Astrocyte of the hippocampus (primary cell): ENCODE measurements around the gene POLR1E.

Source experiments
- DNase-seq: peaks from one replicate; pipeline ENCODE4 v3.0.0; 2011; ENCODE audit warnings: low read depth, low spot score

The POLR1E gene

DNA sequence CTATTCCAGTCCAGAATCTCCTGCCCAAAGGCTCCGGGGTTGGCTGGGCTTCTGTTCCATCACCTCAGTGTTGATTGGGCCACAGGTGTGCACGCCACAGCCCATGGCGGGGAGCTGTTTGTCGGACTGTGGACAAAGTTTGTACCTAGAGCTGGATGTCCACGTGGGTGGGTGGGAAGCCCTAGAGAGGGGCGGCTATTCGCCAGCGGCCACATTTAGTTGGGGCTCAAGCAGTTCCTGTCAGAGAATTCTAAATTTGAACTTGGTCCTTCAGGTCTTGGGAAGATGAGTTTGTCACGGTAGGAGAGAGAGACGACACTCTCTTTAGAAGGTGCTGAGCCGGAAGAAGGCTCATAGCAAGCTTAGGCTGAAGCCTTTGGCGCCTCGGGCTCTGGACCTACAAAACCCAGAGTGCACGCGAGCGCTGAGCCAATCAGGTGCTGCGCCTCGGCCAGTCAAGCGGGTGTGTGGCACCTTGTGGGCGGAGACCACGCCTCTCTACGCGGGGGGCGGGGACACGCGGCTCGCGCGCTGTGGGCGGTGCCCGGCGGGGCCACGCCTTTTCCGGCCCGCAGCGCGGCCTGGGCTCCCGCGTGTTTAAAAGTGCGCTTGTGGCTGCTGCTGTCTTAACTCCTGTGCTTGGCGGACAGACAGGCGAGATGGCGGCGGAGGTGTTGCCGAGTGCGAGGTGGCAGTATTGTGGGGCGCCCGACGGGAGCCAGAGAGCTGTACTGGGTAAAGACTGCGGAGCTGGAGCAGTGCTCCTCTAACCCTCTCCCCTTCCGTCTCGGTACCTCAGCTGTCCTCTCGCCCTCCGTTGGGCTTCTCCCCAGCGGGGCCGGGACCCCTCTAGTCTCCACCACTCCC lies at the start of gene POLR1E:
Gene POLR1E, plus strand, starts transcription at position 560 of the 867 bp plus-strand sequence. Its CDS starts 100 bp downstream, at position 660.
- peak; percentile 98 for DNase-seq

- no peak for DNase-seq
Measured at GRCh38 chr9:37436540-37436939, 49.2 kb upstream of the POLR1E start.

DNA sequence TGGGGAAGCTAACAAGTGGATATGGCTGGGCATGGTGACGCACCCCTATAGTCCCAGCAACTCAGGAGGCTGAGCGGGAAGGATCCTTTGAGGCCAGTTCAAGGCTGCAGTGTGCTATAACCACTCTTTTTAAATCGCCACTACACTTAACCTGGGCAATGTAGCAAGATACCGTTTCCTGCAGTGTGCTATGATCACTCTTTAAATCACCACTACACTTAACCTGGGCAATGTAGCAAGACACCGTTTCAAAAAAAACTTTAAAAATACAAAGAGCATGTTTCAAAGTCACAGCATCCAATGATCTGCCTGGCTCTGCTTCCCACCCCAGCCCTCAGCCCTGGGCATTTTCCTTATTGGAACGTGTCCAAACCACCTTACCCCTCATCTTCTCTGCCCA lies 48.7 kb upstream of the POLR1E start:
- DNase-seq: no peak

DNA sequence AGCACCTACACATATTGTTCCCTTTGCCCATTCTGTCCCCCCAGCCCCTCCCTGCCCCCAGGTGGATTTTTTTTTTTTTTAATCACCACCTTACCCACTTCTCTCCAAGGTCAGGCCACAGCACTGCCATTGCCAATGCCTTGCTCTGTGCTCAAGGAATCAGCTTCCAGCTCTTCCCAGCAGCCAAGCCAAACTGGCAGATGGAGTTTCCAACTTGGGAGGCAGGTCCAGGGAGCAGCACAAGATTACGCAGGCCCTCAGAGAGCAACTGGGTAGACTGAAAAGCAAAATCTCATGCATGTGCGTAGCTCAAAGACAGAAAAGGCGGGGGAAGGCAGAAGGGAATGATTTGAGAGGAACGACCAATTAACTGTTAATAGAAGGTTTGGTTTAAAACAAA lies 48.1 kb upstream of the POLR1E start:
- DNase-seq: no peak

DNA sequence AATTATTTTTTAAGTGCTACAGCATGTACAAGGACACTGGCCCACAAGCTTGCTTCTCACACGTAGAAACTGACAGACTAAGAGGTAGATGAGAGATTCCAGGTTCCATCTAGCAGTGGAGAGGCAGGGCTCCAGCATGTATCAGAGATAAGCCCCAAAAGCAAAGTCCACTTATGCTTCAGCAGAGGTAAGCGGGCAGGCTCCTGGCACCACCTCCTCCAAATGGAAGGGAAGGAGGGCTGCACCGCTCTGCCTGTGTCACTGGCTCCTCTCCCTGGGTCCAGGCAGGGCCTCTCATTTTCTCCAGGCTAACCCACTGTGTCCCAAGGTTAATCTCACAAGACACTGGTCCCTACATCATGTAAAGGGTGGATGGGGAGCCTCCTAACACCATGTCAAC lies 47.4 kb upstream of the POLR1E start:
- DNase-seq: no peak

DNA sequence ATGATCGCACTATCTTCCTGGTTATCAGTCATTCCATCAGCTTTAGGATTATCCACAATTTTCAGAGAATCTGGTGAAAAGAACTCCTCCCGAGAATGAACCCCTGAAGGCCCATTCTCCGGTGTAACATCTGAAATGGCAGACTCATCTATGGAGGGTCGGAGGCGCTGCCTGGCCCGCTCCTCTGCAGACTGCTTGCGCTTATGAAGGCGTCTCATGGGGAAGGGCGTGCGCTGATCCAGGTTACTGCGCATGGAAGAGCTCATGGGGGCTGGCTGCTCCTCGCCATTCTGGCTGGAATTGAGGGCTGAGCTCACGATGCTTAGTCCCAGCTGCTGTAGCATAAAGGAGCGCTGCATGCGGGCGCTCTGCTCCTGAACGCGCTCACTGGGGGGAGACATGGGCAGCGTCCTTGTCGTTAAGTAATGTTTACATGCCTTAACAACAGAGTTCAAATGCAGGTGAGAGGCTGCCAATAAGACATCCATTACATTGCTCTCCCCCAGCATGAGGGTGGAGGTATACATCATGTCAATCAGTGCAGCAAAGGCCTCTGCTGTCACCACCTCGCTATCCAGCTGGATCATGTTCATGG lies 43.9 kb upstream of the POLR1E start:
- DNase-seq: no peak

DNA sequence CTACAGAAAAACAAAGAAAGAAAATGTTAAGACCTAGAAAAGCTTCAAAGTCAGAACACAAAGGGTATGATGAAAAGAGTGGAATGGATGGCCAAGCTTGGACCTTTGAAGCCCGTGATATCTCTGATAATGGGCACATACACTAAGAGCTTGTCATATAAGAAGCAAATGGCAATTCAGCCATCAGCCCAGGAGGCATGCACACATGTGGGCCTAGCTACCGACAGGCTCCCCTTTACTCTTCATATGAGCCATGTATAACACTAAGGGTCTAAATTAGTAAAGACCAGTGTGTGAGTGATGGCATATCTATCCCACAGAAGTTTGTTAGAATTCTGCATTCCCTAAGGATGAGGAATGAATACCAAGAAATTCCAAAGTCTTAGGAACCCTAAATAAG lies 43.2 kb upstream of the POLR1E start:
- DNase-seq: no peak

- no peak for DNase-seq
Measured at GRCh38 chr9:37443566-37443965, 42.2 kb upstream of the POLR1E start.

DNA sequence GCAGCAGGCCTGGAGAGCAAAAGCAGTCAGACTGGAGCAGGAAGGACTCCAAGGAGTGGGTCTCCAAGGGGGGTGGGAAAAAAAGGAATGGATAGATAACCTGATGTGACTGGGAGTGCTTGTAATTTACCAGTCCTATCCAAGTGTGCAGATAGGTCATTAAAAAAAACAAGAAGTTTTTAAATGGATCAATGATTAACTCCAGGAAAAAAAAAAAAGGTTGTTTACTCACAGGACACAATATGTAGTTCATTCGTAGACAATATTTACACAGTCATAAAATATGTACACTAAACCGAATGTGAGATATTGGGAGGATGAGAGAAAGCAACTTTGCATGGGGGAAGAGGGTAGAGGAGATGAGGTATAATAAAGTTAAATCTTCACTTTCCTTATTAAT lies 40.9 kb upstream of the POLR1E start:
- DNase-seq: no peak

GRCh38 chr9:37445832-37446231 lies 39.9 kb upstream of the POLR1E start:
- DNase-seq: no peak

DNA sequence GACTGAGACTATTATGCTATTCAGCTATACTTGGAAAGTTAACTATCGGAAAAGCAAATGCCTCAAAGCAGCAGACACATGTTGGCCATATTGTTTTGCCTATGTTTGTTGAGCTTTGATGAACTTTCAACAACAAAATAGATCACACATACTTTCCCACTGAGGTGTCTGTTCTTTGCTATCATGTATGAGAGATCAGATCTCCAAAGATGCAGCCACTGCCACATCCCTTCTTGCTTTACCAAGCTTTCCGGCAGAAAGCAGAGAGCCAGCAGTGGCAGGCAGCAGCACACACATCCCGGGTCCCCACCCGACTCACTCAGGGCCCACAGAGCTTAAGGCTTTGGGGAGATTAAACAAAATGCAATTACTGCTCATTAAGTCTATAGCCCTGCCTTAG lies 39.3 kb upstream of the POLR1E start:
- DNase-seq: no peak

- DNase-seq: no peak
Measured at GRCh38 chr9:37447111-37447510, 38.6 kb upstream of the POLR1E start.

DNA sequence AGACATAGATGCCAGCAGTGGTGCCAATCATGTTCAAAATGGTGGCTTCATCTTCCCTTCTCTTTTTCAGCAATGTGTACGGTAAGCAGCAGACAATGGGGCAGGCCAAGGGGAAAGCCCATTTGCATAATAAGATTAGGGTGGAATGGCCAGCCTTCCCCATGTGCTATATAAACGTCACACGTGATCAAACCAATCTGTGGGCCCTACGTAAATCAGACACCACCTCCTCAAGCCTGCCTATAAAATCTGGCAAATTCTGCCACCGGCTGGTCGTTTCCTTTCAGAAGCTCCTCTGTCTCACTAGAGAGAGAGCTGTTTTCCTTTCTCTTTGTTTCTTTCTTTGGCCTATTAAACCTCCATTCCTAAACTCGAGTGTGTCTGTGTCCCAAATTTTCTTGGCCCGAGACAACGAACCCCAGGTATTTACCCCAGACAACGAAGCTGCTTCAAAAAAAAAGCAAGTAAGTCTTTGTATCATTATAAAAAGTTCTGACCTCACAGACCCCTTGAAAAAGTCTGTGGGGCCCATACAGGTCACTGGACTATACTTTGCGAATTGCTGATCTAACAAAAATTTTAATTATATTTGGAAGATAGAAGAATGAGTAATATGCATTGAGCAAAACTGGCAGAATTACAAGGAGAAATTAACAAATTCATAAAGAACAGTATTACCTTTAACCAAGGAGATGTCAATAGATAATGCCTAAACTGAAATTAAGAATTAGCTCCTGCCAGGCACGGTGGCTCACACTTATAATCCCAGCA lies 35.7 kb upstream of the POLR1E start:
- DNase-seq: peak; percentile 69

DNA sequence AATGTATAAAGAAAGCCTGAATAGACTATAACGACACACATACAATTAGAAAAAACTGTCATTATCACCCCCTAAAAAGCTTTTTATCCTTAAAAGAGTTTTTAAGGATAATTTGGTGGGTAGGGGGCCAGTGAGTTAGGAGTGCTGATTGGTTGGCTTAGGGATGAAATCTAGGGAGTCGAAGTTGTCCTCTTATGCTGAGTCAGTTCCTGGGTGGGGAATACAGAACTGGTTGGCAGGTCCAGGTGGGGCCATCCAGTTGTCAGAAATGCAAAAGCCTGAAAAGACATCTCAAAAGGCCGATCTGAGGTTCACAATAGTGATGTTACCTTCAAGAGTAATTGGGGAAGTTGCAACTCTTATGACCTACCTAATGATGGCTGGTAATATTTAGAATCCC lies 34.1 kb upstream of the POLR1E start:
- DNase-seq: no peak

DNA sequence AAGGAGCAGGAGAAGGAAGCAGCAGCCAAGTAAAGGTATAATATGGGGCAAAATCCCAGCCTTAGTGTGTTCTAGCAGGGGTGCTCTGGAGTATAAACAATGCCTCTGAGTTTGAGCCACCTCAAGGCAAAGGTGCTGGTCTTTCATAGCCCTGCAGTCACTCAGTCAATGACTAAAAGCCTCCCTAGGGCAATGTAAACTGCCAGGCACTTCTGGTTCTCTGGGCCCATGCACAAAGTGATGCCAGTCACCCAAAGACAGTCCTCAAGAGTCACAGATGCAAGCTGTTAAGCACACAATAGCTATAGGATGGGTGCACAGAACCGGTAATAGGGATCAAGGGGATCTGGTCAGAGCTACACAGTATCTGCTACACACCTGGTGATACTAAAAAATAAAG lies 33.1 kb upstream of the POLR1E start:
- no peak for DNase-seq

GRCh38 chr9:37453827-37454226 lies 31.9 kb upstream of the POLR1E start:
- DNase-seq: no peak

DNA sequence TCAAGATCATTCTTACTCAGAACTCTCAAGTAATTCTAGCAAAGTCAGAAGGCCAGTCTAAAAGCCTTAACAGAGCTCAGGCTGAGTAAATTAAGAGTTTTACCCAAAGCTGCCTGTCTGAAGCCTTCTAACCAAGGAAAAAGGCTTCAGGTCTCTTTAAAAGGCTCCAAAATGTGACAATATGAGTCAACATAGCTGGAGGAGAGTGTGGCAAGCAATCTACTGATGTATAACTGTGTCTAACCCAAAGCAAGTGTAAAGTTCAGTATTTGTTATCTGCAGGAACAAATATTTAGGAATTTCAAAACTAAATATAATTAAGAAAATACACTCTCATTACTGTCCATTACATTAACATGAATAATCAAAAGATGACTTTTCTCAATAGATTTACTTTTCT lies 31.5 kb upstream of the POLR1E start:
- no peak for DNase-seq

DNA sequence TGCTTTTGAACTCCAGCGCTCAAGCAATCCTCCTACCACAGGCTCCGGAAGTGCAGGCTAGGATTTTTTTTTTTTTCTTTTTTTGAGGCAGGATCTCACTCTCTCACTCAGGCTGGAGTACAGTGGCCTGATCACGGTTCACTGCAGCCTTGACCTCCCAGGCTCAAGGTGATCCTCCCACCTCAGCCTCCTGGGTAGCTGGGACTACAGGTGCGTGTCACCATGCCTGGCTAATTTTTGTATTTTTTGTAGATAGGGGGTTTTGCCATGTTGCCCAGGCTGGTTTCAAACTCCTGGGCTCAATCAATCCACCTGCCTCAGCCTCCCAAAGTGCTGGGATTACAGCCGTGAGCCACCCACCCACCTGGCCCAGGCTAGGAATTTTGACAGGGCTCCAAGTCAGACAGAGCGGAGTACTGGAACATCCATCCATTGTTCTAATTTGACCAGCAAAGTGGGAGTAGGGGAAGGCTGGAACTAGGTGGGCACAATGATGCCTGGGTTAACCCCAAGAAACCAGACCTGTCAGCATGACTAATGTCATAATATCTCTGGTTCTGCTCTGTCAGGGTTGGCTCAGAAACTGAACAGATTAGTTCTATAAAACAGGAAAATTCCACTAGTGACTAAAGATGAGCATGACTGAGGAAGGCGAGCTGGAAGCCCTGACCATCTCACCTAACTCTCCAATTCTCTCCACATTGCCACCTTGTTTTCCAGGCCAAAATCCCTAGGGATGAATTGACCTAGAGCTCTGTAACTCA lies 29.7 kb upstream of the POLR1E start:
- no peak for DNase-seq

GRCh38 chr9:37456817-37457216 lies 28.9 kb upstream of the POLR1E start:
- no peak for DNase-seq

- DNase-seq: peak; percentile 21
Measured at GRCh38 chr9:37464006-37464405, 21.7 kb upstream of the POLR1E start.

GRCh38 chr9:37464426-37465248 lies 21.1 kb upstream of the POLR1E start:
- DNase-seq: peak; percentile 91
